Suprapubic skin (tissue), 4 donors: ENCODE data around the gene CRTAC1. TPM values are rescaled to one million over a fixed set of nuclear protein-coding genes. Genes with fewer than 3 reads are reported as not detected.

Experiments used
- DNase-seq, 2 donors: peaks; one replicate each; pipeline ENCODE4 v3.0.0-alpha.2; 2019; ENCODE audit warnings: low spot score in 2 of 2
- H3K27ac ChIP-seq: fragments of 200-600 bp; sonication (generic); one replicate; pipeline ENCODE4 v1.5.1; 2019
- H3K27me3 ChIP-seq: fragments of 200-600 bp; sonication (generic); one replicate; pipeline ENCODE4 v1.5.1; 2019
- H3K36me3 ChIP-seq: fragments of 200-600 bp; sonication (generic); one replicate; pipeline ENCODE4 v1.5.1; 2019
- H3K4me1 ChIP-seq: fragments of 200-600 bp; sonication (generic); one replicate; pipeline ENCODE4 v1.5.1; 2019
- H3K4me3 ChIP-seq: fragments of 200-600 bp; sonication (generic); one replicate; pipeline ENCODE4 v1.5.1; 2019; ENCODE audit warnings: mild to moderate bottlenecking
- H3K9me3 ChIP-seq: fragments of 200-600 bp; sonication (generic); one replicate; pipeline ENCODE4 v1.5.1; 2019
- EP300 ChIP-seq: sonication (generic); formaldehyde crosslinking; IDR thresholded peaks from one replicate; pipeline ENCODE4 v1.6.1; 2017; ENCODE audit warnings: antibody characterized with exemption
- POLR2A ChIP-seq, 2 donors: fragments of 450-650 bp; IDR thresholded peaks; one replicate each; pipeline ENCODE4 v1.6.1; 2017; ENCODE audit warnings: antibody characterized with exemption in 2 of 2, mild to moderate bottlenecking in 2 of 2, moderate library complexity in 2 of 2
- POLR2AphosphoS5 ChIP-seq, 3 donors: sonication (generic); formaldehyde crosslinking; IDR thresholded peaks; one replicate each; pipeline ENCODE4 v1.6.1; 2017; ENCODE audit warnings: antibody characterized with exemption in 3 of 3
- WGBS: methylation state at CpG from one replicate; pipeline ENCODE4 v1.1.5; 2018; 5-methylcytosine and 5-hydroxymethylcytosine counted together
- total RNA-seq, 4 donors: library from RNA; depleted of rRNA; stranded (reverse); fragments of >200 nt; gene quantifications; one replicate each; pipeline ENCODE4 v1.1.0, GENCODE V29; 2016
- TF ChIP-seq, protein P1 (sequence below), 2 donors: fragments of 200-600 bp in 1 of 2; fragments of 450-650 bp in 1 of 2; sonication (generic) in 1 of 2; IDR thresholded peaks; one replicate each; pipeline ENCODE4 v1.5.1; 2016 to 2019; ENCODE audit warnings: antibody characterized with exemption in 2 of 2, mild to moderate bottlenecking in 1 of 2, moderate library complexity in 1 of 2

CRTAC1 gene
- total RNA-seq, 4 donors from 2014 or later, result 1.3 to 5.1 (median 2.2) TPM

DNA sequence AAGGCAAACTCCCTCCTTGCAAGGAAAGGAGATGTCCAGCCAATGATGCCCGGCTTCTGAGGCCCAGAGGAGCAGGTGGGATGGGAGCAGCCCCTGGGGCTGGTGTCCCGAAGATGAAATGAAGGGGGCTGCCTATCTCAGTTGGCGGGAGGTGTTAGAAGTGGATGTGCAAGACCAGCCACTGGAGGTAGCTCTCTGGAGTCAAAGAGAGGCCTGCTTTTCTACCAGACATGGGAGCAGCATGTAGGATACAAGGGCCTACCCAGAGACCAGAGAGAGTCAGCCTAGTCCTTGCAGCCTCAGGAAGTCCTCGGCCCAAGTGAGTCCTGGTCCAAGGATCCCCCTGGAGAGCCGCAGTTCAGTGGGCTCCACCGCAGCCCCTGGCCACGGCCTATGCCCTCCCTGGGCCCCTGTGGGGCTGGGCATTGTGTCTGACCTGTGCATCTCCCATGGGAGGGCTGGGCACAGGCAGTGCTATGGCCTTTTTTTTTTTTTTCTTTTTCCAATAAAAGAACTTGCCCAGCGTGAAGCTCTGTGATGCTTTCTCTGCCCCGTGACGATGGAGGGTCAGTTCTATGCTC is 163.1 kb downstream of the CRTAC1 start:
- Histone ChIP-seq H3K27me3 (no peaks in the 10 kb centered on the region), H3K9me3 (no peaks in the 10 kb centered on the region), H3K4me3 (no peak overlapping the region), H3K36me3 (no peaks in the 10 kb centered on the region), H3K4me1 (peaks cover 16% of the 10 kb centered on the region), H3K27ac (no peak overlapping the region)
- no peak for DNase-seq
- WGBS, result 93% methylated on average over 9 of the region's 10 CpGs
- TF ChIP-seq, protein P1, sequence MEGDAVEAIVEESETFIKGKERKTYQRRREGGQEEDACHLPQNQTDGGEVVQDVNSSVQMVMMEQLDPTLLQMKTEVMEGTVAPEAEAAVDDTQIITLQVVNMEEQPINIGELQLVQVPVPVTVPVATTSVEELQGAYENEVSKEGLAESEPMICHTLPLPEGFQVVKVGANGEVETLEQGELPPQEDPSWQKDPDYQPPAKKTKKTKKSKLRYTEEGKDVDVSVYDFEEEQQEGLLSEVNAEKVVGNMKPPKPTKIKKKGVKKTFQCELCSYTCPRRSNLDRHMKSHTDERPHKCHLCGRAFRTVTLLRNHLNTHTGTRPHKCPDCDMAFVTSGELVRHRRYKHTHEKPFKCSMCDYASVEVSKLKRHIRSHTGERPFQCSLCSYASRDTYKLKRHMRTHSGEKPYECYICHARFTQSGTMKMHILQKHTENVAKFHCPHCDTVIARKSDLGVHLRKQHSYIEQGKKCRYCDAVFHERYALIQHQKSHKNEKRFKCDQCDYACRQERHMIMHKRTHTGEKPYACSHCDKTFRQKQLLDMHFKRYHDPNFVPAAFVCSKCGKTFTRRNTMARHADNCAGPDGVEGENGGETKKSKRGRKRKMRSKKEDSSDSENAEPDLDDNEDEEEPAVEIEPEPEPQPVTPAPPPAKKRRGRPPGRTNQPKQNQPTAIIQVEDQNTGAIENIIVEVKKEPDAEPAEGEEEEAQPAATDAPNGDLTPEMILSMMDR (IDR thresholded peaks at IDR 0.05), result no peak
- TF ChIP-seq POLR2A (IDR thresholded peaks at IDR 0.05) (no peak), POLR2AphosphoS5 (IDR thresholded peaks at IDR 0.05) (no peak), EP300 (no peak)

DNA sequence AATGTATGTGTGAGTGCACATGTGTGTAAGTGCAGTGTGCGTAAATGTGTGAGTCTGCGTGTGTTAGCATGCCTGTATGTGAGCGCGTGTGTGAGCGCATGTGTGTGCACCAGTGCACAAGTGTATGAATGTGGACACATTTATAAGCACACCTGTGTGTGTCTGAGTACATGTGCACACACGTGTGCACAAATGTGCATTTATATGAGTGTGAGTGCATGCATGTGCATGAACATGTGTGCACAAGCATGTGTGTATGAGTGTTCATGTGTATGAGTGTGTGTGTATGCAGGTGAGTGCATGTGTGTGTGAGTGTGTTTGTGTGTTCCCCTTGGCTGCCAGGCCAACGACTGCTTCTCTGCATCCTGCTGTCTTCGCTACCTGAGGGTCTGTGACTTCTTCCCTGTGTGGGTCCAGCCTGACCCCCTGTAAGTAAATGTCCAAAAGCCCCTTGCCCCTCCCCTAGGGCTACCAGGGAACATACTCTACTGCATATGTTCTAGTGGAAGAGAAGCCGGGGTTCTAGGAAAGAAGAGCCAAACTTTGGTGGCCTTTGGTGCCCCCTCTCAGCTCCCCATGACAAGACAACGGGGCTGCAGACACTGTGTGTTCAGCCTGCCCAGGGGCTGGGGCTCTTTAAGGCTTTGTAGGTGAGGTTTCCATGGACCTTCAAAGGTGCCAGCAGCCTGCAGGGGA is 163.7 kb downstream of the CRTAC1 start:
- Histone ChIP-seq H3K27me3 (no peaks in the 10 kb centered on the region), H3K9me3 (no peaks in the 10 kb centered on the region), H3K36me3 (no peaks in the 10 kb centered on the region), H3K4me3 (no peak overlapping the region), H3K27ac (no peak overlapping the region), H3K4me1 (peaks cover 17% of the 10 kb centered on the region)
- TF ChIP-seq, protein P1 (IDR thresholded peaks at IDR 0.05), result no peak
- TF ChIP-seq POLR2A (IDR thresholded peaks at IDR 0.05), result no peak
- no peak for TF ChIP-seq POLR2AphosphoS5 (IDR thresholded peaks at IDR 0.05)
- TF ChIP-seq EP300, result no peak
- no peak for DNase-seq
- 90% methylated on average over 10 of the region's 10 CpGs for WGBS

DNA sequence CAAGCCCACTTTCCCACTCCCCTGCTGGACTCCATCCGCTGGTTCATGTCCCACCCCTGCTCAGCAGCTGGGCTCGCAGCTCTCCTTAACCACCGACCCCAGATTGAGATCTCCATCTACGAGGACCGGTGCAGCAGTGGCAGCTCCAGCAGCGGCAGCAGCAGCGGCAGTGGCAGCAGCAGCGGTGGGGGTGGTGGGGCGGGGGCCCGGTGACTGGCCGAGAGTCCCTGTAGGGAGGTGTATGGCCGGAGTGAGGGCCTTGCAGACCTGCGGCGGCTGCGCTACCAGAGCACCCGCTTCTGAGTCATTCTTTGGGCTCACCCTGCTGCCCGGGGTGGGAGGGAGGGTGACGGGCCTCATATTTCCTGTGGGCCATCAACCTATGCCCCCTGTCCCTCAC is 164.9 kb downstream of the CRTAC1 start:
- Histone ChIP-seq H3K4me3 (no peak overlapping the region), H3K27me3 (peaks cover 3% of the 10 kb centered on the region), H3K36me3 (no peaks in the 10 kb centered on the region), H3K4me1 (peaks cover 22% of the 10 kb centered on the region), H3K27ac (no peak overlapping the region), H3K9me3 (no peaks in the 10 kb centered on the region)
- 73% methylated on average over 3 of the region's 18 CpGs for WGBS
- TF ChIP-seq POLR2AphosphoS5 (IDR thresholded peaks at IDR 0.05) (no peak), POLR2A (IDR thresholded peaks at IDR 0.05) (no peak), EP300 (no peak)
- TF ChIP-seq, protein P1 (IDR thresholded peaks at IDR 0.05), result no peak
- no peak for DNase-seq

DNA sequence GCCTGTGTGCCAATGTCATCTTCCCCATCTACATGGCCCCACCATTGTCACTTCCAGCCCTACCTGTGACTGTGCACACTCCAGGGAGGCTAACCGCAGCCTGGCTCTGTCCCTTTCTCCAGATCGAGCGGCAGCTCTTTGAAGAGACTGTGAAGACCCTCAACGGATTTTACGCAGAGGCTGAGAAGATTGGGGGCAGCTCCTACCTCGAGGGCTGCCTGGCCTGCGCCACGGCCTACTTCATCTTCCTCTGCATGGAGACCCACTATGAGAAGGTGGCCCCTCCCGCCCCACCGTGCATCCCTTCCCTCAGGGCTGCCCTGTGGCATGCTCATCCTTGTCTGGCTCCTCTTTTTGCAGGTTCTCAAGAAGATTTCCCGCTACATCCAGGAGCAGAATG is 166.6 kb downstream of the CRTAC1 start:
- peaks cover 12% of the 10 kb centered on the region for H3K4me1 ChIP-seq
- no peak overlapping the region for H3K4me3 ChIP-seq
- WGBS, result 89% methylated on average over 11 of the region's 11 CpGs
- no peak overlapping the region for H3K27ac ChIP-seq
- no peak for DNase-seq
- TF ChIP-seq POLR2AphosphoS5 (IDR thresholded peaks at IDR 0.05) (no peak), EP300 (no peak), POLR2A (IDR thresholded peaks at IDR 0.05) (no peak)
- TF ChIP-seq, protein P1 (IDR thresholded peaks at IDR 0.05), result no peak
- no peaks in the 10 kb centered on the region for H3K36me3 ChIP-seq
- peaks cover 3% of the 10 kb centered on the region for H3K27me3 ChIP-seq
- H3K9me3 ChIP-seq, result no peaks in the 10 kb centered on the region

DNA sequence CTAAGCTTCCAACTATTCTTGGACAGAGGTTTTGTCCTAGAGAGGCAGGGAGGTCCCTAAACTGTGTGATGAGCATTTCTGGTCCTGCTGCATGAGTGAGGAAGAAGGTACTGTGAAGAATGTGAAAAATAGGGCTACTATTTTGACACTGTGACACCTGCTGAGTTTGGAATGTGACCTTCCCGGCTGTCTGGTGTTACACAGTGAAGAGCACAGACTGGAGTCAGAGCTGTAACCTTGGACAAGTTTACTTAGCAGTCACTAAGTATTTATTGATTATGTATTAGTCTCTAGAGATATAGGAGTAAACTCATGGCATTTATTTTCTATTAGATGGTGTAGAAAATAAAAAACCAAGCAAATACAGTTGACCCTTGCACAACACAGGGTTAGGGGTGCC is 168.5 kb downstream of the CRTAC1 start:
- whole genome bisulfite sequencing, result 11% methylated on average over 1 of the region's 1 CpG
- no peak overlapping the region for H3K4me3 ChIP-seq
- peaks cover 9% of the 10 kb centered on the region for H3K4me1 ChIP-seq
- H3K27ac ChIP-seq, result no peak overlapping the region
- no peaks in the 10 kb centered on the region for H3K36me3 ChIP-seq
- peaks cover 3% of the 10 kb centered on the region for H3K27me3 ChIP-seq
- no peaks in the 10 kb centered on the region for H3K9me3 ChIP-seq
- TF ChIP-seq POLR2AphosphoS5 (IDR thresholded peaks at IDR 0.05), result no peak
- no peak for TF ChIP-seq EP300
- TF ChIP-seq POLR2A (IDR thresholded peaks at IDR 0.05), result no peak
- TF ChIP-seq, protein P1 (IDR thresholded peaks at IDR 0.05), result no peak
- DNase-seq, result no peak
